CD14-positive monocyte (primary cell): Measurements from ENCODE around the gene NINL. TPM values are rescaled to one million over a fixed set of nuclear protein-coding genes. Genes with fewer than 3 reads are reported as not detected.
"Not testable (repeated sequence)": the region's sequence is repeated elsewhere in the genome, so short reads cannot be mapped to it uniquely, and the experiment has no call there.

ENCODE experiments used
- DNase-seq, 3 donors: peaks; one replicate each; pipeline ENCODE4 v3.0.0-alpha.2; 2011 to 2022
- H2AFZ ChIP-seq: 2 replicates; pipeline ENCODE4 v1.6.0; 2012; ENCODE audit warnings: mild to moderate bottlenecking, low read depth, low read length, inconsistent platforms; ENCODE audit not compliant: insufficient read depth, poor library complexity, severe bottlenecking
- H3K27ac ChIP-seq, 2 donors: 1 replicate in 1 of 2; 2 replicates in 1 of 2; pipeline ENCODE4 v1.5.1; 2012 to 2013; ENCODE audit warnings: low read length in 2 of 2, control low read depth in 1 of 2, inconsistent platforms in 1 of 2, low read depth in 1 of 2, mild to moderate bottlenecking in 1 of 2
- H3K27me3 ChIP-seq, 2 donors: one replicate each; pipeline versions ENCODE4 v1.6.0 to v1.6.1; 2011 to 2013; ENCODE audit warnings: low read length in 2 of 2; ENCODE audit not compliant: control insufficient read depth in 2 of 2, insufficient read depth in 2 of 2
- H3K36me3 ChIP-seq, 2 donors: replicated peaks in 1 of 2; 1 replicate in 1 of 2; 2 replicates in 1 of 2; pipeline versions ENCODE4 v1.5.1 to v1.6.1; 2012 to 2013; ENCODE audit warnings: low read length in 2 of 2, control low read depth in 1 of 2, inconsistent platforms in 1 of 2, mild to moderate bottlenecking in 1 of 2; ENCODE audit not compliant: insufficient read depth in 2 of 2, control insufficient read depth in 1 of 2
- H3K4me1 ChIP-seq, 2 donors: 1 replicate in 1 of 2; 2 replicates in 1 of 2; pipeline versions ENCODE4 v1.5.1 to v1.6.1; 2012 to 2013; ENCODE audit warnings: low read length in 2 of 2, control low read depth in 1 of 2, inconsistent platforms in 1 of 2, mild to moderate bottlenecking in 1 of 2, moderate library complexity in 1 of 2; ENCODE audit not compliant: insufficient read depth in 2 of 2, control insufficient read depth in 1 of 2
- H3K4me2 ChIP-seq: replicated peaks from 2 replicates; pipeline ENCODE3; 2012; ENCODE audit warnings: low read length, moderate library complexity, mild to moderate bottlenecking; ENCODE audit not compliant: poor library complexity, severe bottlenecking; ENCODE audit errors: extremely low read depth
- H3K4me3 ChIP-seq, 3 experiments: fragments of 200-600 bp in 1 of 3; sonication (generic) in 1 of 3; replicated peaks in 1 of 3; 1 replicate in 2 of 3; 2 replicates in 1 of 3; pipeline ENCODE4 v1.5.1; 2011 to 2013; ENCODE audit warnings: low read length in 3 of 3, mild to moderate bottlenecking in 3 of 3, control low read depth in 2 of 3, low read depth in 2 of 3, inconsistent platforms in 1 of 3, moderate library complexity in 1 of 3
- H3K79me2 ChIP-seq: 2 replicates; pipeline ENCODE4 v1.6.0; 2012; ENCODE audit warnings: mild to moderate bottlenecking, control low read depth, inconsistent platforms, low read length, moderate library complexity; ENCODE audit not compliant: insufficient read depth
- H3K9ac ChIP-seq: 2 replicates; pipeline ENCODE4 v1.6.0; 2017; ENCODE audit warnings: low read length, mild to moderate bottlenecking; ENCODE audit not compliant: insufficient read depth, poor library complexity, severe bottlenecking
- H3K9me3 ChIP-seq, 2 donors: replicated peaks in 1 of 2; 1 replicate in 1 of 2; 2 replicates in 1 of 2; pipeline versions ENCODE4 v1.5.1 to v1.6.1; 2012 to 2013; ENCODE audit warnings: low read length in 2 of 2, control low read depth in 1 of 2; ENCODE audit not compliant: control insufficient read depth in 1 of 2, insufficient read depth in 1 of 2
- H4K20me1 ChIP-seq: 2 replicates; pipeline ENCODE4 v1.6.0; 2012; ENCODE audit warnings: mild to moderate bottlenecking, low read length, control low read depth, moderate library complexity; ENCODE audit not compliant: insufficient read depth
- H3K27ac Mint-ChIP-seq, 7 donors: one replicate each; pipeline ENCODE4 v1.8.0; 2020; ENCODE audit warnings: mild to moderate bottlenecking in 7 of 7, mixed read lengths in 7 of 7, moderate library complexity in 6 of 7, inconsistent platforms in 2 of 7
- H3K27me3 Mint-ChIP-seq, 3 donors: one replicate each; pipeline ENCODE4 v1.8.0; 2021 to 2022; ENCODE audit warnings: low read depth in 3 of 3, mild to moderate bottlenecking in 3 of 3, mixed read lengths in 3 of 3, moderate library complexity in 3 of 3, inconsistent platforms in 1 of 3
- H3K36me3 Mint-ChIP-seq, 2 donors: one replicate each; pipeline ENCODE4 v1.8.0; 2020; ENCODE audit warnings: mixed read lengths in 2 of 2, inconsistent platforms in 1 of 2, mild to moderate bottlenecking in 1 of 2
- H3K4me1 Mint-ChIP-seq: one replicate; pipeline ENCODE4 v1.8.0; 2020; ENCODE audit warnings: mild to moderate bottlenecking, mixed read lengths
- H3K4me3 Mint-ChIP-seq, 2 donors: one replicate each; pipeline ENCODE4 v1.8.0; 2020; ENCODE audit warnings: mild to moderate bottlenecking in 2 of 2, mixed read lengths in 2 of 2, moderate library complexity in 1 of 2
- H3K9me3 Mint-ChIP-seq, 7 donors: one replicate each; pipeline ENCODE4 v1.8.0; 2020 to 2022; ENCODE audit warnings: mixed read lengths in 7 of 7, mild to moderate bottlenecking in 6 of 7, moderate library complexity in 6 of 7, inconsistent platforms in 2 of 7
- CTCF ChIP-seq: fragments of 200-600 bp; IDR thresholded peaks from one replicate; pipeline ENCODE4 v1.8.0; 2022; ENCODE audit warnings: antibody characterized with exemption, mild to moderate bottlenecking
- WGBS: methylation state at CpG from one replicate; pipeline ENCODE4 v1.1.5; 2013; ENCODE audit warnings: missing lambda C conversion rate; ENCODE audit not compliant: insufficient coverage; 5-methylcytosine and 5-hydroxymethylcytosine counted together
- intact Hi-C, 2 donors: fragments of 100-400 bp; cut with micrococcal nuclease; formaldehyde crosslinking; loops; one replicate each; pipeline versions ENCODE4 v1.15.0 to v1.15.1; 2023
- polyA plus RNA-seq, 3 donors: library from polyadenylated mRNA; depleted of rRNA in 1 of 3; unstranded in 2 of 3; stranded (reverse) in 1 of 3; fragments of 300-500 nt in 2 of 3; fragments of >200 nt in 1 of 3; fragmentation: Illumina TruSeq in 2 of 3; gene quantifications; 1 replicate in 2 of 3; 2 replicates in 1 of 3; pipeline ENCODE4 v1.2.3, GENCODE V29; 2012 to 2021

NINL gene
- polyA plus RNA-seq, 3 donors: 0.08 to 0.15 TPM; not detected in 1

GRCh38 chr20:25503936-25504335, 81.4 kb downstream of the NINL start:
- H3K9ac ChIP-seq: no peak overlapping the region
- H3K4me2 ChIP-seq: no peak overlapping the region
- H3K4me1 Mint-ChIP-seq: no peaks in the 10 kb centered on the region
- H4K20me1 ChIP-seq: no peaks in the 10 kb centered on the region
- no peak for TF ChIP-seq CTCF
- no peaks in the 10 kb centered on the region for H3K36me3 ChIP-seq
- H3K36me3 Mint-ChIP-seq: no peaks in the 10 kb centered on the region
- no peak for DNase-seq
- intact Hi-C loops: no loop called here
- H2AFZ ChIP-seq: no peak overlapping the region
- H3K4me3 Mint-ChIP-seq: no peak overlapping the region
- no peak overlapping the region for H3K27ac ChIP-seq
- no peaks in the 10 kb centered on the region for H3K9me3 ChIP-seq
- no peaks in the 10 kb centered on the region for H3K4me1 ChIP-seq
- H3K27me3 Mint-ChIP-seq: peaks cover 0 to 6% (median 0%) of the 10 kb centered on the region in 3 donors
- no peaks in the 10 kb centered on the region for H3K27me3 ChIP-seq
- no peaks in the 10 kb centered on the region for H3K79me2 ChIP-seq
- WGBS: 89% methylated on average over 9 of the region's 12 CpGs
- peaks cover 0 to 2% (median 0%) of the 10 kb centered on the region in 7 donors for H3K9me3 Mint-ChIP-seq
- no peak overlapping the region for H3K4me3 ChIP-seq
- H3K27ac Mint-ChIP-seq: no peak overlapping the region

GRCh38 chr20:25503051-25503639, 82.2 kb downstream of the NINL start:
- DNase-seq, H3K27ac Mint-ChIP-seq, H3K4me3 Mint-ChIP-seq, H3K4me1 Mint-ChIP-seq, H3K79me2 ChIP-seq, H3K36me3 Mint-ChIP-seq, H3K27ac ChIP-seq, H3K4me3 ChIP-seq, intact Hi-C loops, H2AFZ ChIP-seq, H3K36me3 ChIP-seq, H3K9ac ChIP-seq, H3K27me3 ChIP-seq, H3K27me3 Mint-ChIP-seq, H3K4me2 ChIP-seq, H4K20me1 ChIP-seq, H3K9me3 ChIP-seq, H3K9me3 Mint-ChIP-seq, H3K4me1 ChIP-seq: not testable (repeated sequence)
- WGBS: 94% methylated on average over 3 of the region's 6 CpGs
